Fibroblast of villous mesenchyme (primary cell): Measurements from ENCODE around the gene TADA1. TPM values are rescaled to one million over a fixed set of nuclear protein-coding genes. Genes with fewer than 3 reads are reported as not detected.
A peak's percentile ranks its signal among the peaks of the same experiment; 100 is the strongest.
"Not testable (repeated sequence)": the region's sequence is repeated elsewhere in the genome, so short reads cannot be mapped to it uniquely, and the experiment has no call there.

Source experiments
- DNase-seq: peaks from one replicate; pipeline ENCODE4 v3.0.0-alpha.2; 2010; ENCODE audit warnings: low read depth
- H3K4me3 ChIP-seq: 2 replicates; pipeline ENCODE4 v1.5.1; 2011; ENCODE audit warnings: low read depth, mild to moderate bottlenecking, low read length
- total RNA-seq: library from RNA; depleted of rRNA; stranded (reverse); fragments of >200 nt; gene quantifications from 2 replicates; pipeline ENCODE4 v1.2.3, GENCODE V29; 2012
- TF ChIP-seq, protein P1 (sequence below): IDR thresholded peaks from 2 replicates; pipeline ENCODE4 v1.5.1; 2012; ENCODE audit warnings: low read depth, mild to moderate bottlenecking, low read length; ENCODE audit not compliant: insufficient read depth

TADA1 gene
- total RNA-seq, 1 donor: 16.0 TPM

DNA sequence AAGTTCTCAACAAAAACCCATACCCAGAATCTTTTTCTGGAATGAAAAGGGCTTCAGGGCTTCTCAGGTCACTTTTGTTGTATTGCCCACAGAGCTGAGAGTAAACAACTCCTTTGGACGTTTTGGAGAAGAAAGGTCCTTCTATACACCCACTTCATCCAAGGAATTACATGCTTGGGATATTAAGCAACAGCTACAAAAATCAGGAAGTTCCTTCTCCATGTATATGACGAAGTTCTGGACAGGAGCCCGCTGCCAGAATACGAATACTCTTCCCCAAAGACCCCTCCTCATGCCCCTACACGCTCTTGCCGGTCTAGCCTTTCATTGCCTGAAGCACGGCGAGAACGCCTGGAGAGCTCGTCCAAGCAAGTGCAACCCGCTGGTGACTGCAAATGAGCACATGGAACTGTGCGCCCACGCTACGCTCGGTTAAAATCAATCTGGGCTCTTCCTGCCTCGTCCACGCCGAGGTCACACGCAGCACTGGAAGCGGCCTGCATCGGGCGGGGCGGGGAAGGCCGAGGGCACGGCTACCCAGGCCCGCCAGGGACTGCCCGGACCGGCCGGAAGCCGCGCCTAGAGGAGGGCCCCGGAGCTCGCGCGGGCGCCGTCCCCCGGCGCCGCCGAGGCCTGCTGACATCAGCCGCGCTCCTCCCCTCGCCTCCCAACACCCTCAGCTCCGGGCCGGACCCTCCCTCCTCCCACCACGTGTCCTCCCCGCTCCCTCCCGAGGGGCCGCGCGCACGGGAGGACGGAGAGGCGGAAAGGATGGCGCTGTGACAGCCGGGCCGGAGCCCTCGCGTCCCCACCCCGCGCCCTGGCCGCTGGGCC, 37.1 kb downstream of the TADA1 start, which contains the start of gene POGK:
POGK (plus strand) TSS at position 710 of the 834 bp plus-strand sequence. CDS start 1,482 bp downstream, outside the sequence.
- TF ChIP-seq, protein P1, sequence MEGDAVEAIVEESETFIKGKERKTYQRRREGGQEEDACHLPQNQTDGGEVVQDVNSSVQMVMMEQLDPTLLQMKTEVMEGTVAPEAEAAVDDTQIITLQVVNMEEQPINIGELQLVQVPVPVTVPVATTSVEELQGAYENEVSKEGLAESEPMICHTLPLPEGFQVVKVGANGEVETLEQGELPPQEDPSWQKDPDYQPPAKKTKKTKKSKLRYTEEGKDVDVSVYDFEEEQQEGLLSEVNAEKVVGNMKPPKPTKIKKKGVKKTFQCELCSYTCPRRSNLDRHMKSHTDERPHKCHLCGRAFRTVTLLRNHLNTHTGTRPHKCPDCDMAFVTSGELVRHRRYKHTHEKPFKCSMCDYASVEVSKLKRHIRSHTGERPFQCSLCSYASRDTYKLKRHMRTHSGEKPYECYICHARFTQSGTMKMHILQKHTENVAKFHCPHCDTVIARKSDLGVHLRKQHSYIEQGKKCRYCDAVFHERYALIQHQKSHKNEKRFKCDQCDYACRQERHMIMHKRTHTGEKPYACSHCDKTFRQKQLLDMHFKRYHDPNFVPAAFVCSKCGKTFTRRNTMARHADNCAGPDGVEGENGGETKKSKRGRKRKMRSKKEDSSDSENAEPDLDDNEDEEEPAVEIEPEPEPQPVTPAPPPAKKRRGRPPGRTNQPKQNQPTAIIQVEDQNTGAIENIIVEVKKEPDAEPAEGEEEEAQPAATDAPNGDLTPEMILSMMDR: no peak
- DNase-seq: peak; percentile 91
- H3K4me3 ChIP-seq: peak within 1 kb of the TSS; percentile 73

DNA sequence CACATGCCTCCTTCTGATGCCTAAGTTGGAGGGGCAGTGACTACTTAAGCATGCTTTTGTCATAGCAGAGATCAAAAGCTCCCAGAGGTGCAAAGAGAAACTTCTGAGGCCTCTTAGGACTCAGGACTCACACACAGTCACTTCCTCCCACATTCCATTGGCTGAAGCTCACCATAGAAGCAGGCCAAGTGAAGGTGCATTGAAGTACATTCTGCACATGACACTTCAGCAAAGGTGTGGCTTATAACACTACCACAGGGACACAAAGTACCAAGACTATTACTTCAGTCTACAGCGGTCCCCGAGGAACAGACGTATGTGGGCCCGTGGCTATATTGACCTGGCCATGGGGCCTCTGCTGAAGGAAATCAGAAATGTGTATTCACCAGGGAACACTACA, 39.3 kb downstream of the TADA1 start:
- DNase-seq: no peak
- no peak overlapping the region for H3K4me3 ChIP-seq
- TF ChIP-seq, protein P1: no peak

GRCh38 chr1:166829762-166830161, 46.3 kb downstream of the TADA1 start:
- not testable (repeated sequence) for DNase-seq, H3K4me3 ChIP-seq

DNA sequence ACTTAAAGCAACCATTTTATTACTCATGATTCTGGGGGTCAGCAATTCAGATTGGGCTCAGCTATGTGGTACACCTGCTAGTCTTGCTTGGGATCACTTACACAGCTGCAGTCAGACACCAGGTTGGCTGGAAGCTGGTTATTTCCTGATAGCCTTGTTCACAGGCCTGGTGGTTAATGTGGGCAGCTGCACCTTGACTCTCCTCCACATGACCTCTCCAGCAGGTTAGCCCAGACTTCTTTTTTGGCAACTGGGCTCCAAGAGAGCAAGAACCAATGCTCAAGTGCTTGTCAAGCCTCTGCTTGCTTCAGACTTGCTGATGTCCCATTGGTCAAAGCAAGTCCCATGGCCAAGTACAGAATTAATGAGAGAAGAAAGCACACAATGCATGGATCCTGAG, 48.6 kb downstream of the TADA1 start:
- H3K4me3 ChIP-seq: no peak overlapping the region
- no peak for DNase-seq
- TF ChIP-seq, protein P1: no peak

GRCh38 chr1:166822385-166822784, 53.7 kb downstream of the TADA1 start:
- no peak overlapping the region for H3K4me3 ChIP-seq
- TF ChIP-seq, protein P1: peak; percentile 54
- DNase-seq: no peak

- no peak for DNase-seq
- TF ChIP-seq, protein P1: no peak
These were observed 56.1 kb downstream of the TADA1 start for GRCh38 chr1:166819974-166820373.

GRCh38 chr1:166814611-166815010, 61.5 kb downstream of the TADA1 start:
- TF ChIP-seq, protein P1: no peak
- no peak overlapping the region for H3K4me3 ChIP-seq
- DNase-seq: no peak

More at GRCh38 chr1:166819974-166820373, 56.1 kb downstream of the TADA1 start:
- H3K4me3 ChIP-seq: no peak overlapping the region
